ENCODE results near the gene CYB5A.

CYB5A gene

DNA sequence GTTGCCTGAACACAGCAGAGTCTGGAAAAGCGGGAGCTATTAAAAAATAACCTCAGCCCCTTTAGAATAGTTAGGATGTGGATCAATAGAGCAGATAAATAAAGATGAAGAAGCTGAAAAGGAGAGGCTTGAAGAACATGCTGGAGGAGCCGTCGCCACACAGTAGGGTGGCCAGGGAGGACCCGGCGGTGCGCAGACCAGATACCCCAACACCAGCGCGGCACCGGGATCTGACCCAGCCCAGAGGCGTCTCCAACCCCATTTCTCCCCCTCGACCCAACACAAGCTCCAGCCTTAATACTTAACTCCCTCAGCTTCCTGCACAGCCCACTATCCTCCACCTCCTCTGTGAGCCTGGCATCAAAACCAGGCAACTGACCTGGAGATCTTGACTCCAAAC lies 16.0 kb downstream of the CYB5A start:
- DNase-seq: no peak

DNA sequence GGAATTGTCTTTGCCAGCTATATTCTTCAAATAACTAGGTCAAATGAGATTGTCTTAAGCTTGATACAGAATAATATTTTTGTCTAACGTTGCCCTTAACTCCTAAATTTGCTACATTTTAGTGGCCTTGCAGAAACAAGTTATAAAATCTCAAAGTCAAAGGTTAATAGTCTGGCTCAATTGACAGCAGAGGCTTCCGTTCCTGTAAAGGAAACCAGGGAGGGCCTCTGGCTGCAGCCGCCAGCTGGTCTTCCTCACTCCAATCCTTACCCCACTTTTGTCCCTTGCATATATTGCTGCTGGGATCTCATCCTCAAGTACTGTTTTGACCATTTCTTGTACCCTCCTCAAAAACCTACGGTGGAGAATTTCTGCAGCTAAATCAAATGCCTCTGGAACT lies 17.1 kb downstream of the CYB5A start:
- DNase-seq: no peak

DNA sequence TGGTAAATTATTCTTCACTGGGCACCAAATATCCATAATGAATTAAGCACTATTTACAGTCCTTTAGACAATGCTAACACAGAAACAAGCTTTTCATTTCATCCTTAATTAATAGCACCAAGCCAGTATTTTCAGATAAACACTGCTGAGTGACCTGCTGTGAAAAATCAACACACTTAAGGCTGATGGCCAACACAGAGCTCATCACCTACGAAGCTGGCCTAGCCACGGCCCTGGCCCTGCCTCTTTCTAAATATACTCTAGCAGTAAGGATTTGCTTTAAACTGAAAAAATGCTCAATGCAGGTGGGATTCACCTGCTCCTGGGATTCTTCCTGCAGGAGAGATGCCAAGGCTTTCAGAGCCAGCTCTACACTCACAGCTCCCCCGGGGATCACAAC lies 18.4 kb downstream of the CYB5A start:
- DNase-seq: no peak

DNA sequence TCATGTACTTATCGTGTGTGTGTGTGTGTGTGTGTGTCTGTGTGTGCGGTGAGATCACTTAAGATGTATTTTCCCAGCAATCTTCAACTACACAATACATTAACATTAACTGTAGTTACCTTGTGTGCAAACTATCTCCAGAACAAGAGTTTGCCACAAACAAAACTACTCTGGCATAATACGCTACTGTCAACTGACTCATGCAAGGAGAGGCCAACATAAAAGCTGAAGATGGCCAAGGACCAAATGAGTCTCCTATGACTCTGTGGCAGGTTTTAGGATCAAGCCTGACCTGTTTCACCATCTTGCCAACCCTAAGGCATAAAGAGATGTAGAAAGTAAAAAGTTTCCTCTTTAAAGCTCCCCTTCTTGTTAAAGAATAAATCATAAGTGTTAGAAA lies 20.1 kb downstream of the CYB5A start:
- DNase-seq: no peak

DNA sequence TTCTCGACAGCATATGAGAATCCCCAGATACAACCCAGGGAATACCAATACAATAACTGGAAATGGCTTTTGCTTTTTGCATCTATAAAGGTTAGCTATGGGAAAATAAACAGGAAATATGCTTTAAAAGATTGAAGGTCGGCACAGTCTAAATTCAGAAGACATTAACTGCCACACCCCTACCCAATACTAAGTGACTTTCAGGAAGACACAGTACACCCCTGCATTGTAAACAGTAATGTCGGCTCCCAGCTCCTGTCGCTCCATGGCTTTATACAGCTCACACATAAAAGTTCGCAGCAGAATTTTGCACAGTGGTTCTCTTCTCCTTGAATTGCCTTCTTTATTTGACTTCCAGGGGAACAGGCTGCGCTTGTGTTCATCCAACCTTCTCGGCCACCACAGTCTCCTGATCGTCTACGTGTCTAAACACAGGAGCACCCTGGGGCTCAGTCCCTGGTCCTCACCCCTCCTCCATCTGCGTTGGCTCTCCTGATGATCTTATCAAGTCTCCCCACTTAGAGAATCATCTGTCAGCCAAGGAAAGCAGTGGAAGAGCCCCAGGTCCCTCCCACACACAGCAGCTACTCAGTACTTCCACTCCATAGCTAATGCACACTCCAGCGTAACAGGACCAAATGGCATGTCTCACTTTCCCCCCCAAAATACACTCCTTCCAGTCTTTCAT lies 22.7 kb downstream of the CYB5A start:
- DNase-seq: no peak

DNA sequence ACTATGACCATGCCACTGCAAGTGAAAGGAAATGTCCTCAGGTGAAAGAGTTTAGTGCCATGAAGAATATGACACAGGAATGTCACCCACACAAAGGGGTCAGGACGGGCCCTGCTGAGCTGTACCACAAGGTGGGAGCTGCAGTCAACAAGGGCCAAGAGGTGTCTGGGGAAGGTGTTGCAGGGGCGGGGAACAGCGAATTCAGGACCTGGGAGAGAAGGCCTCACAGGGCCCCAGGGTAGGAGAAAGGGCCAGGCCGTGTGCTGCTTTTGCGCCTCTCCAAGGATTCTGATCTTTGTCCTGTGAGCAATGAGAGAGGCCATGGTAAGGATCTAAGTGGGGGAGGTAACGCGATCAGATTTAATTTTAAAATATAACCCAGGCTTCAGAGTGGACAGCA lies 23.6 kb downstream of the CYB5A start:
- no peak for DNase-seq

DNA sequence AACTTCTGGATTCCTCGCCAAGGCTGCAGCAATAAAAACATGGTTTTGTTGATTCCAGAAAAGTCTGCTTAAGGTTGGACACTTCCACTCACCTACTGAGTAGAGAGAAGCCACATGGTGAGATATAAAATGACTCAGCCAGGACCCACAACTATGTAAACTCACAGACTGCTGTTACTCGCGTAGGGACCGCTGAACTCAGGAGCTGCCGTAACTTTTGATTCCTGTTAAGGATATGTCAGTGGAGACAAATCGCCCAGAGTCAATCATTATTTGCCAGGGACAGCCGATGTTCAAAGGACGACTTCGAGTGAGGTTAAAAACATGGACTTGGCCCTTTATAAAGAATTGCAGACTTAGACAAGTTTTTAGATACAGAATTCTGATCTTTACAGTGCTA lies 25.6 kb downstream of the CYB5A start:
- DNase-seq: no peak

DNA sequence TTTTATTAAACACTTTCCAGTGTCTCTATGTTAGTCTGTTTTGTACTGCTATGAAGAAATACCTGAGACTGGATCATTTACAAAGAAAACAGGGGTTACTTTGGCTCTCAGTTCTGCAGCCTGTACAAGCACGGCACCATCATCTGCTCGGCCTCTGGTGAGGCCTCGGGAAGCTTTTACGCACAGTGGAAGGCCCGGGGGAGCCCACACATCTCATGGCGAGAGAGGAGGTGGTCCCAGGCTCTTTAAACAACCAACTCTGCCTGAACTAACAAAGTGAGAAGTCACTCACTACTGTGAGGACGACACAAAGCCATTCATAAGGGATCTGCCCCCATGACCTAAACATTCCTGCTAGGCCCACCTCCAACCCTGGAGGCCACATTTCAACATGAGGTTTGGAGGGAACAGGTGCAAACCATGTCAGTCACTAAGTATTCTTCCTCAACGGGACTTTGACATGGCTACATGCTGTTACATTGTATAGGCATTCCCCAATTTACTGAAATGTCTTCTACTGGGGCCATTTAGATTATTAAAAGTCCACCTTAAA lies 26.1 kb downstream of the CYB5A start:
- no peak for DNase-seq

DNA sequence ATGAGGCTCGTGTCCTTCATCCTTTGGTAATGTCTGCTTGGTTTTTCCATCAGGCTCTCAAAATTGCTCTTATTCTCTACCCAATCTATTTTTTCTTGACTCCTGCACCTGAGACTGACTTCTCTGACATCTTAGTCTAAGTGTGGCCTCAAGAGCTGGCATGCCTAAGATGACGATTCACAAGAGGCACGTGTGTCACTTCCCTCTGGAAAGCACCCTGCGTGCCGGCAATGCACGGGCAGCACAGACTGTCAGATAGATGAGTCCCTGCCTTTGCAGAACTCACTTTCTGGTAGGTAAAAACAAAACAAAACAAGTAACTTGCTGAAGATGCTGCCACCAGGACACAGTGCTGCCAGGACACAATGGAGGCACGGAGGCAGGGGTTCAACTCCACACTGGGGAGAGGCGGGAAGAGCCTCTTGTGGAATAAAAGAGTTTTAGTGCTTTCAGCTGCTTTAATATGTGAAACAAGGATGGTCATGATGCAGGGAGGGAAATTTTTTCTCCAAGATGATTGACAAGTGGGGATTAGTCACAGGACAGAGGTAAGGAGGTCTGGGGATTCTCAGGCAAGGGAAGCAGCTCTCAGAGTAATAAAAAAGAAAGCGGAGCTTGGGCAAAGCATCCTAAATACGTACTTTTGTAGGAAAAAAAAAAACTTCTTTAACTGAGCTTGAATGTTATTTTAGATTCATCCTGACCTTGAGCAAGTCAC lies 27.3 kb downstream of the CYB5A start:
- no peak for DNase-seq

DNA sequence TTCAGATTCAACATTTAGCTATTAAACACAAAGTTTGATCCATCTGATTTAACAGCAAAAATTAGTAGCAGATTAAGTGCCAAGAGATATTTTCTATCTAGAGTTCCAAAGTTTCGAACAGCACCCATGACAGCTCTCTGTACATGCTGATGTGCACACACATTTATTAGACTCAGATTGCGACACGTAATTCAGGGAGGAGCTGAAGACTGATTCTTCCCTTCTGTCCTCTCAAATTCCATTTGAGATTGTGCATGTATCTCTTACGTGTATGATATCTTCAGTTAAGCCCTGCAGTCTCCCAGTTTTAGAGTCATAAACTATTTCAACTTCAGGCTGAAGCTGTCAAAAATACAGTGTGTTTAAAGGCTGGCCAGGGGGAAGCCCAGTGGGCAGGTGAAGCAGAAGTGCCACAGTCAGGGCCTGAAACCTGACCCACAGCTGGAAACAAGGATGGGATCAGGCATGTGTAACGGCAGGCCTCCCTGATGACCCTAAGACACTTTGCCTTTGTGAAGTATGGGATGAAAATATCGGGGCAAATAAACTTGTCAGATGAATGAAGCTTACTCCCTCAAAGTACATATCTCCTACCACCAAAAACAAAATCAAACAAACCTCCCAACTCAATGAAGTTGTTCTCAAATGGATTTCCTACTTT lies 30.6 kb downstream of the CYB5A start:
- no peak for DNase-seq

DNA sequence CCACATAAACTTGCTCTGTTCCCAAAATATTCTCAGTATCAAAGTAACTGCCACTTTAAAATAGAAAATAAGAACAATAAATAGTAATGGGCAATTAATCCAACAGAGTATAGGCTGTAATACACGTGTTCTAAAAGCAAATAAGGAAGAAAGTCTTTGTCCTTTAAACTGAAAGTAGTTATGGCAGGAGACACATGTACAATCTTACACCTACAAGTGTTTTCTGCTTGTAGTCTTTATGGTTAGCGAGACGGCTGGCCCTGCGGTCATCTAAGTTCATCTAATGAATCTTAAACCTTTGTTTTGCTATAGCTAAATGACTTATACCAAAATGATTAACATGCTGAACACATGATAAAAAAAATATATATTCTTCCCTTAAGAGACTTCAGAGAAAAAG lies 32.4 kb downstream of the CYB5A start:
- DNase-seq: no peak

DNA sequence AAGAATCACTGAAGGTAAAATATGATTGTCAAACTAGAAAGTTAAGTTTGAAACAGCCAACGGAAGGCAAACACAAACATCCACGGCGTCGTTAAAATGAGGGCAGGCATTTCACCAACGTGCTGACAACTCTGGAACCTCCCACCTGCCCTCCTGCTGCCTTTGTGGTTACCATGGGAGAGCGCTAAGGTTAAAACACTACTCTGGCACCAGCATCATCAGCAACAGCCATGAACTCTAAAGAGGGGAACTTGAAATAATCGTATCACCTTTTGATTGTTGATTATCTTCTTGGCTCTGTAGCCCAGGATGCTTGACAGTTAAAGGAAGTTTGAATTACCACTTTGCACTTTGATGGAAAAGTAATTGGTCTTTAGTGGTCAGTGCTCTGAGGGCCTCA lies 34.7 kb downstream of the CYB5A start:
- DNase-seq: no peak

DNA sequence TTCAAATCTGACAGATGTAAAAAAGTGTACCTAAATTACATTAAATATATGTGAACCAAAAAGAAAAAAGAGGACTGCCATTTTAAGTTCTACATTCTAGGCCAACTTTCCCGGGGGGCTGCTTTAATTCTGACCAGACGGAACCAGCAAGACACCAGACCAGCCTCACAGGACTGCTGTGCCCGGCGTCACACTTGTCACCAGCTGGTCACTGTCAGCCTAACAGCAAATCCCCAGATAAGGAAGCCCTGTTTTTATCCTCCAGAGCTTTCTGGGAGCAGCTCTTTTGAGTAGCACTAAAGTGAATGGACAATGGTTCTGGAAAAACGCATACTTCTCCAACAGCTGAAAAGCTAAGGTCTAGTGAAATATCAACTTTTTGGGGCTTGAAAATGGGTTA lies 35.6 kb downstream of the CYB5A start:
- DNase-seq: no peak

DNA sequence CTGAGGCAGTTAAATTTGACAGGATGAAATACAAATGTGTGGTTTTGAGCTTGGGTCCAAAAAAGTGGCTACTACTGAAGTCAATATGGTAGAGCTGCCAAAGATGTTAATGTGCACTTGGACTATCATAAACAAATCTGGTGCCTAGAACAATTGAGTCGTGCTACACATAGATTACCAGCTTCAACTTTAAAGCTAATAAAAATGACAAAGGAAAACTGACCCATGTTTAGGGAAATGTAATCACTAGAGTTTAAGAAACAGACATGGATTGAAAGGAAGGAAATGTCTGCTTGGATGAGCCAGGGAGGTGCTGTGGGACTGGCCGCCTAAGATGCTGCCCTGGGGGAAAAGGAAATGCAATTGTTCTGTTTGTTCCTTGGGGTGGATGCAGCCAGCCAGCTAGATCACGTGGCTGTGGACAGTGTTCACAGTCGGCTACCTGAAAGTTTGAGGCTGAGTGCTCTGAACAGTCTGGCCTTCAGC lies 36.6 kb downstream of the CYB5A start:
- DNase-seq: no peak

DNA sequence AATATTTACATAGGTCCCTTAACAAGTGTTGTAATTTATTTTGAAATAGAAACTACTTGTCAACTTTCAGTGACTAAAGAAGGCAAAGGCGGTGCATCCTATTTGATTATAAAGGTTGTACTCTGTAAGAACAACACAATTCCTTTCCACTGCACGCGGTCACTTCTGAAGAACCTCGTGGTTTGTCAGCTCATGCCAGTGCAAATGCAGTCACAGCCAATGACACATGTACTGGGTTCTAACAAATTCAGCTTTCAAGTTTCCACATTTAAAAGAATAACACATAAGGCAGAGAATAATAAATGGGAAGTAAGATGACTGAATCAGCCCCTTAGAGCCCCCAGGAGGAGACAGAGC lies 39.7 kb downstream of the CYB5A start:
- no peak for DNase-seq

DNA sequence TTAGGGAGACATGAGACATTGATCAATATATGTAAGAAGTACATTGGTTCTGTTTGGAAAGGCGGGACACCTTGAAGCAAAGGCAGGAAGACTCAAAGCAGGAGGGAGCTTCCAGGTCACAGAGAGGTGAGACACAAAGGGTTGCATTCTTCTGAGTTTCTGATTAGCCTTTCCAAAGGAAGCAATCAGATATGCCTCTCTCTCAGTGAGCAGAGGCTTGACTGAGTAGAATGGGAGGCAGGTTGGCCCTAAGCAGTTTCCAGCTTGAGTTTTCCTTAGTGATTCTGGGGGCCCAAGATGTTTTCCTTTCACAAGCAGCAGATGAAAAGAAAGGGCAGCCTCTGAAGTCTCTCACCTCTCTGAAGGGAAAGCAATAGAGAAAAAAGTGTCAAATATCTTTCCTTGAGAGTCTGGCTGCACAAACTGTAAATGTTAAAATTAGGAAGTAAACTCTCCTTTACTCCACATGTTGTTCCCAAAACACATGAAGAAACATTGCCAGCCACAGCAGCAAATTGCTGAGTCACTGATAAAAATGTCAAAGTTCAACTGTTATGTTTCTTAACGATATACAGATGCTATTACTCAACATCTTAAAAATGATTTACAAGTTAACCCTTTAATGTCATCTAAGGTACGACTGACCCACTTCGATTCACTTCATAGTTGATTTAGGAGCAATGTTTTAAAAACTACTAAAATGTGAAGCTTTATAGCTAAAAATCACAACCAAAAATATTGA lies 40.3 kb downstream of the CYB5A start:
- DNase-seq: no peak

DNA sequence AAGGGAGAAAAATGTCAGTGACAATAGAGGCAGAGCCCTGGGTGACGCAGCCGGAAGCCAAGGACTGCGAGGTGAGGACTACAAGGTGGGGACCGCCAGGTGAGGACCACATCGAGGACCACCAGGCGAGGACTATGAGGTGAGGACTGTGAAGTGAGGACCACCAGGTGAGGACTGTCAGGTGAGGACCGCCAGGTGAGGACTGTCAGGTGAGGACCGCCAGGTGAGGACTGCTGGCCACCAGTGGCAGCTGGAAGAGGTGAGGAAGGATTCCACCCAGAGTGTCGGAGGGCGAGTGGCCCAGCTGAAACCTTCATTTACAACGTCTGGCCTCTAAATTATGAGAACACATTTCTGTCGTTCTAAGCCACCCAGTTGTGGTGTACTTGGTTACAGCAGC lies 41.6 kb downstream of the CYB5A start:
- DNase-seq: no peak

DNA sequence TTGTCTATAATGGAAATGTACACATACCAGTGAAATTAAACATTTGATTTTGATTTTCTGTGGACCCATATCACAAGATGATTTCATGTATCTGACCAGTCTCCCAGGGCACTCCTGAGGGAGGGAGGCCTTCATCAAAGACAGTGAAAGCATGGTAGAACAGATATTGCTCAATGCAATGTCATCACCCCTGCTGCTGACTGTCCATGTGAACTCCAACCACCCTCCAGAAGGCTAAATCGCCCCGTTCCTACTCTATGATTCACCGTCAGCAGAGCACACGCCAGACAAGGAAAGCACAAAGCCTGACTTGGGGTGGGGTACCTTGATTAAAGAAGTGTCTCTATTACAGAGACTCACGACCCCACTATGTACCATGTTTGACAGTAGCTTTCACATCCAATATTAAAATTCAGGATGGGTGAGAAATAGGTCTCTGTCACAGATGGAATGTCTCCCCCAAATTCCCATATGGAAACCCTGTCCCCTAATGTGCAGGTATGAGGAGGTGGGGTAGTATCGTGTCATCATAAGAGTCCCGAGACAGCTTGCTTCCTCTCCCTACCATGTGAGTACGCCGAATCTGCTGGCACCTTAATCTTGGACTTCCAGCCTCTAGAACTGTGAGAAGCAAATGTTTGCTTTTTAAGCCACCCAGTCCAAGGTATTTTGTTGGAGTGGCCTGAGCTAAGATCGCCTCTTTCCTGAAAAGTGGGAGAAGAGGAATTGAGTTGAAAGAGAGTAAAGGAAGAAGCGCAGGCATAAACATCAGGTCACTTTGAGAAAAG lies 42.4 kb downstream of the CYB5A start:
- DNase-seq: no peak

DNA sequence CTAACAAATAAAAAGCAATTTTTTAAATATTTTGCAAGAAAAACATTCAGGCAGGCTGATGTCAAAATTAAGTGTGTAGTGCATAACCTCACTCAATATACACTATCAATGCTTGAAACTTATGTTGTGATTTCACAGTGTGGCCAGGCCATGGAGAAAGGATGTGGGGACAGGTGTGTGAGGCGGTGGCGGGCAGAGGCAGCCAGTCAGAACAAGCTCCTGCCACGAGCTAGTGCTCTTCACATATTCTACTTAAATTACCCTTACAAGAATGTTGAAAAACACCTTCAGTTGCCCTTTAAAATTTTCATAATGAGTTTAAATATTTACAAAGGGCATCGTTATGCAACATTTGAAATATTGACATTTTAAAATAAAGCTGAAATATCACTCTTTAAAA lies 43.2 kb downstream of the CYB5A start:
- DNase-seq: no peak

DNA sequence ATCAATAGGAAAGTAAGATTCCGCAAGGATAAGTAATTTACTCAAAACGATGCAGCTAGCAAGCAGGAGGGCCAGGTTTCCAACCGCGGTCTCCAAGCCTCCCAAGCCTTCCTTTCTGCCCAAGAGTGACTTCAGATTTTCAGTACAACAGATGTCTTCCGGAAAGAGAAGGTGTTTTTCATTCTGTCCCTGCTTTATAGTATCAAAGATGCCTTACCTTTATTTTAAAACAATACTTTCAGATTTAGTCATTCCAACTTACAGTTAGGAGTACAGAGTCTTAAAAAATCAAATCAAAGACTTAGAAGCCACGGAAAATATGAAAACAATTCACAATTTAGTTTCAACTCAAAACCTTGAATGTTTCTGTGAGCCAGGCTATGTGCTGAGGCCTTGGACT lies 43.6 kb downstream of the CYB5A start:
- no peak for DNase-seq

DNA sequence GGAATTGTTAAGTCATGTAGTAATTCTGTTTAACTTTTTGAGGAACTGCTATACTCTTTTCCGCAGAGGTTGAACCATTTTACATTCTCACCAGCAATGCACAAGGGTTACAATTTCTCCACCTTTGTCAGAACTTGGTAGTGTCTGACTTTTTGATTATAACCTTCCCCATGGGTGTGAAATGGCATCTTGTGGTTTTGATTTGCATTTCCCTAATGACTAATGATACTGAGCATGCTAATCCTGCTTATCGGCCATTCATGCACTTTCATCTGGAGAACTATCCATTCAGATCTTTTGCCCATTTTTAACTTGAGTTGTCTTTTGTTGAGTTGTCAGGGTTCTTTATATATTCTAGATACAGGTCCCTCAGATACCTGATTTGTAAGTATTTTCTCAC lies 47.2 kb downstream of the CYB5A start:
- DNase-seq: no peak

DNA sequence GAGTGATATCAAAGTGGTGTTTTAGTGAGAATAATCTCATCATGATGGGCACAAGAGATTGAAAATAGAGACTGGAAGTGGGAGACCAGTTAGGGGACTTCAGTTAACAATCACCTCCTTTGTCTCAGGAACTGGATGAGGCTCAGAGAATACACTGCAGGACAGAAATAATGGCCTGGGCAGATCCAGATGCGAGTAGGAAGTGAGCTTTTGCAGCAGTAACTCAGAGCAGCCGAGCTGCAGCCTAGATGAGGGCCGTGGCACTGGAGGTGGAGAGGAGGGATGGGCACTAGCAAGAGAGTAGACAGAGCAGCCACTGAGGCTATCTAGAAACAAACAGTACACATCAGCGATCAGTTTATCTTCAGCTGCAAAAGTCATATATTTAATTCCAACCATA lies 48.6 kb downstream of the CYB5A start:
- DNase-seq: no peak

Measured in CD4-positive, alpha-beta T cell treated with Interleukin-17A for 1 hour (primary cell).